Endothelial cell of hepatic sinusoid (primary cell): Measurements from ENCODE around the gene WBP1L.
"Not testable (repeated sequence)": the region's sequence is repeated elsewhere in the genome, so short reads cannot be mapped to it uniquely, and the experiment has no call there.

Experiments
- in situ Hi-C: cut with HindIII; loops from 2 replicates; pipeline ENCODE4 v1.10.0; 2017; ENCODE audit warnings: low sequenced_read_pairs

WBP1L gene

DNA sequence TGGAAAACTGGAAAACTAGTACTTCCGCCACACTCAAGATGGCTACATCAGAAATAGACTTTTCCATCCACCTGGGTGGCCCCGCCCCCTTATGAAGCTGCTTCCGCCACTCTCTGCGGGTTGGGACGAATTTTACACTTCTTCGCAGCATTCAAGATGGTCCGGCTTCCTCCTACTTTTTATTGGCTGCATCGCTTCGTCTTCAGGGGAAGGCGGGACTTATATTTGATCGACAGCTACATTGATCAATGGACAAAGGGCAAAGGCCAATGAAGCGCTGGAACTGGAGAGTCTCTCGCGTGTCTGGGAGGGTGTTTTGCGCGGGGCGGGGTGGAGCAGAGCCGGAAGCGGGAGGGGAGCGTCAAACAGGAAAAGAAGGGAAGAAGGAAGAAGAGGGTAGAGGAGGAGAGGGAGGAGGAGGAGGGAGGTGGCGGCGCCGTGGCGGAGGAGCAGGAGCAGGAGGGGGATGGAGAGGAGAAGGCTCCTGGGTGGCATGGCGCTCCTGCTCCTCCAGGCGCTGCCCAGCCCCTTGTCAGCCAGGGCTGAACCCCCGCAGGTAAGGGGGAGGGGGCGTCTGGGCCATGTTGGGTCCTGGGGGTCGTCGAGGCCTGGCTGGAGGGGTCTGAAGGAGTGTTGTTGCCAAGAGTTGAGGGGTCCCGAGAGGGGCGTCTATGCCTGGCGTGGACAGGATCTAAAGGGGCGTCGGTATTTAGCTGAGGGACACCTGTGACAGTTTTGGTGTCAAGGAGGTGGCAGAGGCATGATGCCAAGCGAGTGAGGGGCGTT is at the start of gene WBP1L:
WBP1L (plus strand) TSS at position 361 of the 786 bp plus-strand sequence; CDS start at position 467, 106 bp downstream.
- in situ Hi-C loops: loop anchor here (5.0 to 25.0 kb wide), 2 partner anchors 76 to 319 kb away; no protein-coding TSS in a partner anchor

DNA sequence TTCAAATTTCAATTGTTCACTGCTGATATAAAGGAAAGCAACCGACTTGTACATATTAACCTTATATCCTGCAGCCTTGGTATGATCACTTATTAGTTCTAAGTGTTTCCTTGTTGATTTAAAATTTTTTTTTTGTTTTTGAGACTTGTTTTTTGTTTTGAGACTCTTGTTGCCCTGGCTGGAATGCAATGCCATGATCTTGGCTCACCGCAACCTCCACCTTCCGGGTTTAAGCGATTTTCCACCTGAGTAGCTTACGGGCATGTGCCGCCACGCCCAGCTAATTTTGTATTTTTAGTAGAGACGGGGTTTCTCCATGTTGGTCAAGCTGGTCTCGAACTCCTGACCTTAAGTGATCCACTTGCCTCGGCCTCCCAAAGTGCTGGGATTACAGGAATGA is 48.3 kb upstream of the WBP1L start:
- in situ Hi-C loops: not testable (repeated sequence)

DNA sequence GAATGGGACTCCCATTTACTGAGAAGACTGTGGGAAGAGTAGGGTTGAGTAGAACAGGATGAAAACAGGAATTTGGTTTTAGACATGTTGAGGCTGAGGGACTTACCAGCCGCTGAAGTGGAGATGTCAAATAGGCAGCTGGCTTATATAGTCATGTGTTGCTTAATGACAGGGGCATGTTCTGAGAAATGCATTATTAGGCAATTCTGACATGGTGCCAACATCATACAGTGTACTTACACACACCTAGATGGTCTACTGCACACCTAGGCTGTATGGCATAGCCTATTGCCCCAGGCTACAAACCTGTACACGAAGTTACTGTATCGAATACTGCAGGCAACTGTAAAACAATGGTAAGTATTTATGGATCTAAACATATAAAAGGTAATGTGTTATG is 47.0 kb upstream of the WBP1L start:
- in situ Hi-C loops: no loop called here

DNA sequence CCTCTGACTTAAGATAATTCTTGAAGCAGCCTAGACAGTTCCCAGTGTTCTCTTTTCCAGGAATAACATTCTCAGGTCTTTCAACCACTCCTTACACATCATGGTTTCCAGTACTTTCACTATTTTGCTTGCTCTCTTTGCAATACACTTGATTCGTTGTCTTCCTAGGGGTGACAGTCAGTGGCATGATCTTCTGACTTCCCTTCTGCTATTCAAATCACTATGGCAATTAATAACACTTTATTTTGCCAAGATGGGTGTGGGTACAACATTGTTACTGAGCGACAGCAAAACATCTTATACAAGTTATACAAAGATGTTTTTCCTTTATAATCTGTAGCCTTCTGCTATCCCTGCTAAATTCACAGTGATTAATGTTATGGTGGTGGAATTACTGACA is 44.9 kb upstream of the WBP1L start:
- in situ Hi-C loops: no loop called here

DNA sequence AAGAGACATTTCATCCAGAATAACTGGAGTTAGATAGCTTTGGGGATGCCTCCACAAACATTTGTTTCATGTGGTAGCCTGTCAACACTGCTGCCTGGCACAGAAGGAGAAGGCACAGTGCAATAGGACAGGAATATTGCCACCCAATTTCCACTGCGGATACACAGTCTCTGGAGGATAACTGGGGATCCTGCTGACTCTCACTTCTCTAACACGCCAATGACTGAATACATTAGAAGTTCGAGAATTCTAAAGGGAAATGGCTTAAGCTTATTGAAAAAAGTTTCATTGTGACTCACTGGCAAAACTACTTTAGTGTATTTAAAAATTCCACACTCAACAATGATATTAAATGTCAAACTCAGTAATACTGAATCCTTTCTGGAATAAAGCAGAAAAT is 42.5 kb upstream of the WBP1L start:
- in situ Hi-C loops: no loop called here

DNA sequence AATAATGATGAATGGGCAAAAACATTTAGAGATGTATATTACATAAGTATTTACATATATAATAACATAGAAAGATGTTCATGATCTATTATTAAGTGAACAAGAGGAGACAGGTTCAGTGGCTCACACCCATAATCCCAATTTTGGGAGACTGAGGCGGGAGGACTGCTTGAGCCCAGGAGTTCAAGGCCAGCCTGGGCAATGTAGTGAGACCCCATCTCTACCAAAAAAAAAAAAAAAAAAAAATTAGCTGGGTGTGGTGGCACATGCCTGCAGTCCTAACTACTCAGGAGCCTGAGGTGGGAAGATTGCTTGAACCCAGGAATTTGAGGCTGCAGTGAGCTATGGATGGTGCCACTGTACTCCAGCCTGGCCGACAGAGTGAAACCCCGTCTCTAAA is 42.0 kb upstream of the WBP1L start:
- in situ Hi-C loops: no loop called here

DNA sequence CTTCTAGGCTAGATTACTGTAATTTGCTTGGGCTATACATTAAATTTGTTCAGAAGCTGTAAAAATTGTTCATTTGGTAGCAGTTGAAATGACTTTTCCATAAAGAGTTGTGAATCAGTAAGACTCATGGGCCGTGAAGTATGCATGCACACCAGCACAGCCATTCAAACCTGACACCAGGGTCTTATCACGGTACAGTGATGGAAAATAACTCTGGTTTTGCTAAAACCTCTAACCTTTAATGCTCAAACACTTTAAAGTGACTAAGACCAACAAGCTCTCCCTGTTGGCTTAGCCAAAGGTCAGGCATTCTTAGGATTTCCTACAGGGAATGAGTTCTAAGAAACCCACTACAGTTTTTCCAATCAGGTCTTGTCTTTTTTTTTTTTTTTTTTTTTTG is 41.0 kb upstream of the WBP1L start:
- in situ Hi-C loops: no loop called here

DNA sequence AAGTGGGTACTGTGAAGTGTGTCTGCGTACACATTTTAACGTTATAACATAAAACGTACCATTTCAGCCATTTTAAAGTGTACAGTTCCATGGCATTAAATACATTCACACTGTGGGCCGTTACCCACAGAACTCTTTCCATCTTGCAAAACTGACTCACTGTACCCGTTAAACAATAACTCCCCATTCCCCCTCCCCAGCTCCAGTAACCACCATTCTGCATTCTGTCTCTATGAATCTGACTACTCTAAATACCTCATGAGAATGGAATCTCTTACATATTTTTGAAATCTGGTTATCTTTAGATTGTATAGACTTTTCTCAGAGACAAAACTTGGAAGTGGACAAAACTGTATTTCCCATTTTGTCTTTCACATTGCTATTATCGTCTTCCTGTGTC is 38.8 kb upstream of the WBP1L start:
- in situ Hi-C loops: no loop called here

DNA sequence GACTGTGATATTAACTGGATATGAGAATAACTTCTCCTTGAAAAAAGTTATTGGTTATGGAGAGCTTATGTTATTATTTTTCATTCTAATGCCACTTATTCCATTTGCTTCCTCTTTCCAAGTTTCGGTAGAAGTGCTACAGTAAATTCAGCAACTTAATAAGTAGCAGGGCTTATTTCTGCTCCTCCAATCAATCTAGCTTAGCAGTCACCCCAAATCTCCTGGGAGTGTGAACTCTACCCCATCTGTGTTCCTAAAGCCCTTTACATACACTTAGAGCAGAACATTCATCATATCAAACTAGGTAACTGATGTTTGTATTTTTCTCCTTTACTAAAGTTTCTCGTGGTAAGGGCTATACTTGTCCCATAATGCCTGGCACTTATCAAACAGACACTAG is 38.2 kb upstream of the WBP1L start:
- in situ Hi-C loops: no loop called here

DNA sequence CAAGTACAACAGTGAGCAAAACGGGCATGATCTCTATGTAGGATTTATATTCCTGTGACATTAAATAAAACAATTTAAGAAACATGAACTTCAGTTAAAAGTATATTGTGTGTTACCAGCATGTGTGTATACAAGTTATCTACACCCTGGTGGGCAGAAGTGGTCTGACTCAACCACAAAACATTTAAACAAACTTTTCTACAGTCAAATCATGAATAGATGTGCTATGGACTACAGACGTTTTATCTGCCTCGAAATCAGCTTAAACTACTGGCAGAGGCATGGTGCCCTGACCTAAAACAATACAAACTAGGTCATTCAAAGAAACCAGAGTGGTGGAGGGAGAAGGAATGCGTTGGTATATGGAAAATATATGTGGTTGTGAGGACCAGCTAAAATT is 33.1 kb upstream of the WBP1L start:
- in situ Hi-C loops: loop anchor here (5.0 kb wide), 1 partner anchor 33 kb away; no protein-coding TSS in a partner anchor

DNA sequence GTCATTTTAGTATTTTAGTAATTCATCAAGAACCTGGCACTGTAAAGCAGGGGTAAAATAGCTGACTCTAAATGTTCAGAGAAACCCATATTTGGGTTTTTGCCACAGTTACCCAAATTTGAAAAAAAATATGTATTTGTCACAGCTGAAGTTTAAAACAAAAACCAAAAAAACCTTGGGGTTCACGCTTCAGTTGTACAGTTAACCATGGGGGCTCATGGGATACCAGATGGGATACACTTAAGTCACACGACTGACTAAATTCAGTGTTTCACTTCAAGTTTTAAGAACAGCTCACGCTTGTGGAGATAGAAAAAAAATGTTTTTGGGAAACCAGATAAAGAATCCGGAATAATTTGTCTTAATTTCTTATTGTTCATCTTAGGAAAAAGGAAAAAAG is 31.7 kb upstream of the WBP1L start:
- in situ Hi-C loops: loop anchor here (5.0 kb wide), 1 partner anchor 35 kb away; no protein-coding TSS in a partner anchor

DNA sequence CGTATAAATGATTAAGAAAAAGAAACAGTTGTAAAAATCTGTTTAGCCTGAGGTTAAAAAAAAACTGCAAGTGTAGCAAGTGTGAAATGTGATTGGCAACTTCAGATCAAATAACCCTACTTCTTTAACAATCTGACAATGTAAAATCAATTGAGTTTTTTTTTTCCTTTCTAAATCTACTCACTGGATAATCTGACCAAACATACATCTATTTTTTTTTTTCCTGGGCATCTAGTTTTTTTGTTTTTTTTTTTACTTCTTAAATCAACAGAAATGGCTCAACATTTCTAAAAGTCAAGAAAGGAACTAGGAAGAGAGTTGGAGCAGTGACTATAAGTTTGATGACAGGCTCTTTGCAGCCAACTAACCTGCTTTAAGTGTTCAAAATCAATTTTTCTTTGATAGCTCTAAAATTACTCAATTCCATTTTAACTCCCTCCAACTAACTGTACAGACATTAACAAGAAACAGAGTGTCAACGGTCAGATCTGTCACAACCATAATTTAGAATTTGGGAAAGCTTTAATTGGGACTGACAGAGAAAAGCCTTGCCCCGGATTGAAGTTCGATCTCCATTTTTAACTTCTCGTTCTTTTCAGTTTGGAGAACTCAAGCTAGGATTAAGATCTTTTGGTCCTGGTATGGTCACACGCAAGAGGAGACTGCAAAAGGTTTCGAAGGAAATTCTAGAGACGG is 30.8 kb upstream of the WBP1L start:
- in situ Hi-C loops: loop anchor here (5.0 kb wide), 1 partner anchor 36 kb away; no protein-coding TSS in a partner anchor

DNA sequence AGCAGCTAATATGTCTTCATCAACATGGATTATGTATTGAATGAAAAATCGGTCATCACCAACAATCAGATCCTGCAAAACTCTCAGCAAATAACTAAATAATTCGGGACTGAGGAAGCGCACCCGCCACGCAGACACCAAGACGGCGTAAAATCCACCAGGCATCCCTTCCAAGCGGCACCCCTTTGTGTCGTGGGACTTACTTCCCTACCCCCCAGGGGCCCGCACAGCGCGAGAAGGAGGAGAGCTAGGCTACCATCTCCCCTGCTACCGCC is 30.3 kb upstream of the WBP1L start:
- in situ Hi-C loops: loop anchor here (5.0 kb wide), 1 partner anchor 36 kb away; no protein-coding TSS in a partner anchor

DNA sequence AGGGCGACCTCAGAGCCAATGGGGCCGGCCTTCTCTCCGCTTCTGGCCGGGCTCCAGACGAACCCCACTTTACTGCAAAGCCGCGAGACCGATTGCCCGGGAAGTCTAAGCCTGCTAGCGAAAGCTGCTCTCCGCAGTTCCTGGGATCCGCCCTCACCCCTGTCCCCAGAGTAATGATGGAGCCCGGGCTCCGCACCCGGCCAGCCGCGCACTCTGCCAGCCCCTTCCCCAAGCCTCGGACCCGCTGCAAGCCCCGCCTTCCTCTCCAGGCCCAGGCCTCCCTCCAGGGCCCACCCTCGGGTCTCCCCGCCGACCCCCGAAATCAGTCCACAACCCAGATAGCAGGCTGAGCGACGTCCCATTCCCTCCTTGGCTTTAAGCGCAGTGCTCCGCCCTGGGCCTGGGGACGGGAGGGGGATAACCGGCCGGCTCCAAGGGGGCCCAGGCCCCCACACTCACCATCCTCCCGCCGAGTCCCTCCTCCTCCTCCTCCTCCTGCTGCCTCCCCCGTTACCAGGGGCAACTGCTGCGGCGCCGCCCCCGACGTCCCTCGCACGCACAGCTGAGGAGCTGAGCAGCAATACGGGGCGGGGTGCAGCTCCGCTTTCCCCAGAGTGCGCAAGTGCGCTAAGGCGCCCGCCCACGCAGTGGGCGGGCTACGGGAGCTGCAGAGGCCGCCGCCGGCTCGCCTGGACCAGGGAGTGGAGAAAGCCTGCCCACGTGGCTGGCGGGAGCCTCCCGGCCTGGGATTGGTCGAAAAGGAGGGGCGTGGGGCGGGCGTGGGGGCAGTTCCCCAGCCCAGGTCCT is 29.7 kb upstream of the WBP1L start, which contains the start of gene ARL3:
ARL3 (minus strand) TSS at position 584 of the 807 bp plus-strand sequence; CDS start at position 462, 122 bp downstream.
- in situ Hi-C loops: loop anchor here (5.0 kb wide), 1 partner anchor 37 kb away; no protein-coding TSS in a partner anchor

DNA sequence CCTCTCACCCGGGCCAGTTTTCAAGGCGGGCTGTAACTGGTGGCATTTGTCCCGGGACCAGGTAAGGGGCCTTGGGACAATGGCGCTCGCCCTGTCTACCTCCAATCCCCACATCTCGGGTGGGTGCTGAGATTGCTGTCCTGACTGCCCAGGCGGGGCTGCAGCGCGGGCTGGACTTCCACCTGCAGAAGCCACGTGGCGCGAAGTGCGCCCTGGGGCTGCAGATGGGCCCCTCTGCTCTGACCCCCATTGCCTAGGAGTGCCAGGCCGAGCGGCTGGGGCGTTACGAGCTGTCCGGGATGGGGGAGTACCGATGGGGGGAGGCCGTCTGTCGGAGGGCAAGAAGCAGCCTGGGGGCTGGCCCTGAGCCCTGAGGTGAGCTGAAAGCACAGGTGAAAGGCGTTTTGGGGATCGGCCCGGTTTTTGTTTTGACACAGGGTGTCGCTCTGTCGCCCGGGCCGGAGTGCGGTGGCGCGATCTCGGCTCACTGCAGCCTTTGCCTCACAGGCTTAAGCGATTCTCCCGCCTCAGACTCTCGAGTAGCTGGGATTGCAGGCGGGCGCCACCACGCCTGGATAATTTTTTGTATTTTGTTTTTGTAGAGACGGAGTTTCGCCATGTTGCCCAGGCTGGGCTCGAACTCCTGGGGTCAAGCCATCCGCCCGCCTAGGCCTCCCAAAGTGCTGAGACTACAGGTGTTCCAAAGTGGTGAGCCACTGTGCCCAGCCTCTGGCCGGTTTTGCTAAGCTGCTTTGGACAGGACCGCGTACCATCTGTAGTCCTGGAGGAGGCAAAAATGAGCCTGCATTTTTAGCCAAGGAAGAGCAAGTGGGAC is 28.9 kb upstream of the WBP1L start, which contains the start of gene SFXN2:
SFXN2 (plus strand) TSS at position 16 of the 835 bp plus-strand sequence. CDS start 12,001 bp downstream, outside the sequence.
- in situ Hi-C loops: loop anchor here (5.0 kb wide), 1 partner anchor 38 kb away; no protein-coding TSS in a partner anchor

DNA sequence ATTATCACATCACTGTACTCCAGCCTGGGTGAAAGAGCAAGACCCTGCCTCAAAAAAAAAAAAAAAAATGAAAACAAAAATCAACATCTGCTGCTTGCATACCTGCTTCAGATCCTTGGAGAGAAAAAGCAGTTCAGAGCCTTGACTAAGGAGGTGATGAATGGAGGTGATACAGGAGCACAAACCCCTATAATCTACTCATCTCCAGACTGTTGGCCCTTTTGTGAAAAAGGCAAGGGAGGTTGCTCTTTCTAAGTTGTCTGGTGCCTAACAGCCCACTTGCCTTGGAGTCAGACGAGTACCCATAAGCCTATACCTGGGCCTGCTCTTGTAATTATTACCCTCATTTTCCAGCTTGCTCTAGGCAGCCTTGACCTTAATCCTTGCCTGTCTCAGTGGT is 27.9 kb upstream of the WBP1L start:
- in situ Hi-C loops: no loop called here

DNA sequence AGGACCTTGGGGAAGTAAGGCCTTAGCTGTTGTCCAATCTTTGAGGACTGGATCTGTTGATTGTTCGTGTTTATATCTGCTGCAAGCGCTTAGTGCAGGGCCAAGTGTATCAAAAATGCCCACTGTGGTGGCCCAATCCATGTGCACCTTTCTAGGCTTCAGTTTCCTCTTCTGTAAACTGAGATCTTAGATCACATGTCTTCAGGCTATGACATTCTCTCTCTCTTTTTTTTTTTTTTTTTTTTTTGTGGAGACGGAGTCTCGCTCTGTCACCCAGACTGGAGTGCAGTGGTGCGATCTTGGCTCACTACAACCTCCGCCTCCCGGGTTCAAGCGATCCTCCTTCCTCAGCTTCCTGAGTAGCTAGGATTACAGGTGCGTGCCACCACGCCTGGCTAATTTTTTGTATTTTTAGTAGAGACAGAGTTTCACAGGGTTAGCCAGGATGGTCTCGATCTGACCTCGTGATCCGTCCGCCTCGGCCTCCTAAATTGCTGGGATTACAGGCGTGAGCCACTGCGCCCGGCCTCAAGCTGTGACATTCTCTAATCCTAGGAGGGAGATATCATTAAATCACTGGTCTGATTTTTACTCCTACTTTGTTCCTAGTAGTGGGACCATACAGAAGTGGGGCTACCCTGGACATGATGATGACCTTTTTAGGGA is 26.7 kb upstream of the WBP1L start:
- in situ Hi-C loops: not testable (repeated sequence)

DNA sequence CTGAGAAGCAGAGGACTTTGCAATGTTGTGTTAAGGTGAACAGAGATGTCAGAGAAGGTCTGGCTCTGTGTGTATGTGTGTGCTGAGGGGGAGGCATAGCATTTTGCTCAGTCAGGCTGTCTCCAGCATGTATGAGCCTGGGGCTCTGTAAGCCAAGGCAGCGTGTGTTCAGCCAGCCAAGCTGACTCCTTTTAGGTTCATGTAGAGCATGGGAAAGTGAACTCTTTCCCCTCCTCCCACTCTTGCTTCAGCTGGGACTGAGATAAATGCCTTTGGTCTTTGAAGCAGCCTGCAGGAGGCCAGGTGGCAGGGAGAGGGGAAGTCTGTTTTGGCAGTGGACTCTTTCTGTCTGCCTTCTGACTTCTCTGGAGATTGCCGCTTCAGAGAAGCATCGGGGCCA is 25.5 kb upstream of the WBP1L start:
- in situ Hi-C loops: no loop called here

DNA sequence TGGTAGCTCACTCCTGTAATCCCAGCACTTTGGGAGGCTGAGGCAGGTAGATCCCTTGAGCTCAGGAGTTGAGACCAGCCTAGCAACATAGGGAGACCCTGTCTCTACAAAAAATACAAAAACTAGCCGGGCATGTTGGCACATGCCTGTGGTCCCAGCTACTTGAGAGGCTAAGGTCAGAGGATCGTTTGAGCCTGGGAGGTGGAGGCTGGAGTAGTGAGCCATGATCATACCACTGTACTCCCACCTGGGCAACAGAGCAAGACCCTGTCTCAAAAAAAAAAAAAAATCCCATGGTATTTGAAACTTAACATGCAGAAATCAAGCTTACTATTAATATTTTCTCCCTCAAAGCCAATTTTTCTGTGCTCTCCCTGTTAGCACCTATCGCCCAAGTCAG is 23.4 kb upstream of the WBP1L start:
- in situ Hi-C loops: no loop called here
